NCI-H524 (cell line): ENCODE measurements around the gene REPIN1.
A peak's percentile ranks its signal among the peaks of the same experiment; 100 is the strongest.

Experiments used
- DNase-seq, 2 experiments: peaks; one replicate each; lab custom pipeline; 2025; lab: John Stamatoyannopoulos, UW

REPIN1 gene

GRCh38 chr7:150368096-150368883 lies at the start of gene REPIN1:
Gene REPIN1, plus strand, starts transcription at chr7:150368822. Its CDS starts 890 bp downstream, at chr7:150369712.
- DNase-seq: peak; percentile 80 to 88

DNA sequence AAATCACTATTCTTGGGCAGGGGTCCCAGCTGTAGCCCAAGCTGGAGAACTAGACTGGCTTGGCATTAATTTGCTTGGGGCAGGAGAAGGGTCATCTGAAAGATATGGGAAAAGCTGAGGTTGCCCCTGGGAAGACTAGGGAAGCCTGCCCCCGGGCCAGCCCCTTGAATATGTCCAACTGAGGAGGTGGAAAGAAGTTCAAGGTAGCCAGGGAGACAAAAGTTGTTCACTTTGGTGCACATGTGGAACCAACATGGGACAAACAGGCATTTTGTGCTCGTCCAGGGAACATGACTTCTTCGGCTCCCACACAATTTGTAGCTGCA lies 46.9 kb upstream of the REPIN1 start:
- DNase-seq: no peak

GRCh38 chr7:150322114-150322832 lies 46.3 kb upstream of the REPIN1 start:
- peak in 1 of 2 experiments; percentile 37 for DNase-seq

- peak; percentile 54 to 80 for DNase-seq
Measured at GRCh38 chr7:150322833-150323681, 45.6 kb upstream of the REPIN1 start, which contains the start of the genes ACTR3C and LRRC61. Gene ACTR3C, minus strand, starts transcription at chr7:150323545. Its CDS starts 28,249 bp downstream, at chr7:150295296. Gene LRRC61, plus strand, starts transcription at chr7:150323355. Its CDS starts 13,507 bp downstream, at chr7:150336862.

DNA sequence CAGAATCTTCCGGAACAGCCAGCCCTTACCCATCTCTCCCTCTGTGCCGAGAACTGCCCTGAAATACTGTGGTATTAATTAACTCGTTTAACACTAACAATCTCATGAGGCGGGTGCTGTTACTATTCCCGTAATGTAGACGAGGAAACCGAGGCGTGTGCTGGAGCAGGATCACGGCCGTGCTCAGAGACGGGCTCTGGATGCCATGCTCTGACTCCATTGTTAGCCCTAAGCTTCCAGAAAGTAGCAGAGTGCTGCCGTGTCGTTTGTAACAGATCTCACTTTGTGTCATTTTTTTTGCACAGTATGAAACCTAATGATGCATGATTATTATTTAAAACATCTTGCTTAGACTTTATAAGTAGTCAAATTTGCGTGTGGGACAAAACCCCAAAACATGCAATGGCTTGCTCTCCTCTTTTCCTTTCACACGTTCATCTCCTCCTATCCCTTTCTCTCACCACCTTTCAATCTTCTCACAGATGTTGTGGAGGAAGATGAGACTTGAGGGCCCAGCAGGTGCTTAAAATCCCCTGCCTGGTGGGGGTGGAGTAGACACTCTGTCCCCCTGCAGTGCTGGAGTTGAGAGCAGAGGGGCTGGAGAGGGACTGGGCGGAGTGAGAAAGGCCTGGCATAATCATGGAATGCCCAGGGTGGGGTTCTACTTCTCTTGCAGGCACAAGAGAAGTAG lies 44.8 kb upstream of the REPIN1 start:
- DNase-seq: peak in 1 of 2 experiments; percentile 49

GRCh38 chr7:150324373-150324961 lies 44.2 kb upstream of the REPIN1 start:
- DNase-seq: peak in 1 of 2 experiments; percentile 47

GRCh38 chr7:150325110-150325611 lies 43.5 kb upstream of the REPIN1 start:
- no peak for DNase-seq

DNA sequence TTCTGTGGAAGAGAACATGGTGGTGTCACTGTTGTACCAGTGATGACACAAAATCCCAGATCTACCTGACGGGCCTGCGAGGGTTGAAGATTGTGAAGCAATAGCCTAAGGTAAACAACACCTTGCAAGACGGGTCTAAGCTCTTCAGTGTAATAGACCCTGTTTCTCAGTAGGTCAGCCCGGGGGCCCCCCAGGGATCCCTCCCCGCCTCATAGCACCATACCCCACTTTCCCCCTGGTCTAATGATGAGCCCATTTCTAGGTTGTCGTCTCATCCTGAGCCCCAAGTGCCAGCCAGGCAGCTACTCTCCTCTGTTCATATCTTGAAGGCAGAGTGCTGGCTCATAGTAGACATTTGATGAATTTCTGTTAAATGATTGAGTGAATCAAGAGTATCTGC lies 42.7 kb upstream of the REPIN1 start:
- no peak for DNase-seq

- no peak for DNase-seq
Measured at GRCh38 chr7:150326657-150327268, 41.9 kb upstream of the REPIN1 start.

DNA sequence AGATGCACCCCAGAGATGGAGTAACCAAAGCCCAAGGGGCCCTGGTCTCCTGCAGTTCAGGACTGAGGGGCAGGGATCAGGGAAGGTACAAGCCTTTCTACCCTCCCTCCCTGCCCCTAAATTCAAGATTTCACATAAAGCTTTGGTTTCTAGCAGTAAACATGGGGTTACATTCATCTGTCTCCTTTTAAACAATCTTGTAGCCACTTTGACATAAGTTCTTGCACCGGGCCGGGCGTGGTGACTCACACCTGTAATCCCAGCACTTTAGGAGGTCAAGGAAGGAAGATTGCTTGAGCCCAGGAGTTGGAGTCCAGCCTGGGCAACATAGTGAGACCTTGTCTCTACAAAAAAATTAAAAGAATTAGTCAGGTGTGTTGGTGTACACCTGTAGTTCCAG lies 41.3 kb upstream of the REPIN1 start:
- DNase-seq: no peak

DNA sequence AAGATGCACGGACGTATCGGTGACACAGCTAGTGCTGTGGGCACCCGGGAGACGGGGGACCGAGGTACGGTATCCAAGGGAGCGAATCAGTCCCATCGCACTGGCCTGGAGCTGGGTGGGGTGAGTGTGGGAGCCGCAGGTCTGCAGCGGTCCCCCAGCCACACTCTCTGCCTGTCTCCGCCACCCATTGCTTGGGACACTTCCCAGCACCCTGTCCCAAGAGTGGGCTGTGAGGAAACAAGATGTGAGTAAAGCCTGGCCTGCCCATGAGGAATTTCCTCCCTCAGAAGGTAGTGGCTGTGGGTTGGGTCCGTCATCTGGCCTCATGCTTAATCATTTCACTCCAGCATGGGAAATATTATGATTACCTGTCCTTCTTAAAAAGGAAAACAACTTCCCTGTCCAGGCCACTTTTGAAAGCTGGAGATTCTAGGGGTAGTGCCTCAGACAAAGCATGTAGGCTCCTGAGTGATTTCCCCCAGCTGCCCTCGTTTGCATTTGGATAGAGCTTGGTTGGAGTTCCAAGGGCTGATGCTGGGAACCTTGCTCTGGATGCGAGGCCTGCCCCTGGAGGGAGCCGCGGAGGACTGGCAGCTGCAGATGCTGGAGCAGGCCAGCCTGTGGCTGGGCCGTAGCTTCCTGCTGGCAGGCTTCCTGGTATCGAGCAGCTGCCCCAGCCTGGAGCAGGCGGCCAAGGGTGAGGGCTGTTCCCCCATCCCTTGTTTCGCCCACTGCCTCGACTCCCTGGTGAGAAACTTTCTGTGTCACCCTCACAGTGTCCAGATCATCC lies 39.1 kb upstream of the REPIN1 start:
- DNase-seq: no peak

DNA sequence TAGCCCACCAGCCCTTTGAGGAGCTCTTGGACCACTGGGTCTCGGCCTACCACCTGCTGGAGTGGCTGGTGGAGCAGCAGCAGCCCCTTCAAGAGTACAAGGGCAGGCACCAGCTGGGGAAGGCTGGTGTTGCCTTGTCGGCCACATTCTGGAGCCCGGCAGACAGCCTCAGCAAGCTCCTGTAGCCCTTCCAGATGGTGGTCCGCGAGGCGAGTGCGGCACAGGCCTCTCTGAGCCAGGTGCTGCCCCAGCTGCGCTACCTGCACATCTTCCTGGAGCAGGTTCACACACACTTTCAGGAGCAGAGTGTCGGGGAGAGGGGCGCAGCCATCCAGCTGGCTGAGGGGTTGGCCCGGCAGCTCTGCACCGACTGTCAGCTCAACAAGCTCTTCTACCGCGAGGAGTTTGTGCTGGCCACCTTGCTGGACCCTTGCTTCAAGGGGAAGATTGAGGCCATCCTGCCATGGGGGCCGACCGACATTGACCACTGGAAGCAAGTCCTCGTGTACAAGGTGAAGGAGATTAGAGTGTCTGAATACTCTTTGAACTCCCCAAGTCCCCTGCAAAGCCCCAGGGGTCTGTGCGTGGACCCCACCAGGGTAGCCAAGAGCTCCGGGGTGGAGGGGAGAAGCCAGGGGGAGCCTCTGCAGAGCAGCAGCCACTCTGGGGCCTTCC lies 38.3 kb upstream of the REPIN1 start:
- DNase-seq: no peak

DNA sequence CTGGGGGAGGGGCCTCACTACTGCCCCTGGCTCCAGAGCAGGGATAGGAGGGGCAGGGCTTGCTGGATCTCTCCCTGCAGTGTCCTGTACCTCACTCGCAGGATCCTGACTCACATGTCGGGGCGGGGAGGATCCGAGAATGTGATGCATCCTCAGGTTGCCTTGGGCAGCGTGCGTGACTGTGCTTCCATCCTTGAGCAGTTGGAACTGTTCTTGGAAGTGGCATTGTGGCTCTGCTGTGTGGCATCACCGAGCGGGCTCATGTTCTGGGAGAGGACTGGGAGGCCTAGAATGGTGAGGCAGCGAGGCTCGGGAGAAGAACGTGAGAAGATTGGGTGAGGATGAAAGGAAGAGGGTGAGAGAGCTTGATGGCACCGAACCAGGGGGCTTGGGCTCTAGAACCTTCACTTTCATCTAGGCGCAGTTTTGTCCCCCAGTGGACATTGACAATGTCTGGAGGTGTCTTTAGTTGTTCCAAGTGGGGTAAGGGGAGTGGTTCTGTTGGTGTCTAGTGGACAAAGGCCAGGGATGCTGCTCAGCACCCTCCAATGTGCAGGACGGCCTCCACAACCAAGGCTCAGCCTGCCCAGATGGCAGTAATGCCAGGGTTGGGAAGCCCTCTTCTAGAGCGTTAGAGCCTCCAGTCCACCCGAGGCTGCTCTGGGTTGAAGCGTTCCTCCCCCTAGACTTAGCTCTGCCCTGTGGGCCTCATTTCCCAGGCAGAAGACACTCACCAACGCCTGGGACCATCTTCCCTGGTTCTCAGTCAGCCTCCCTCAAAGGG lies 35.6 kb upstream of the REPIN1 start:
- no peak for DNase-seq

GRCh38 chr7:150333659-150334058 lies 35.0 kb upstream of the REPIN1 start:
- no peak for DNase-seq

DNA sequence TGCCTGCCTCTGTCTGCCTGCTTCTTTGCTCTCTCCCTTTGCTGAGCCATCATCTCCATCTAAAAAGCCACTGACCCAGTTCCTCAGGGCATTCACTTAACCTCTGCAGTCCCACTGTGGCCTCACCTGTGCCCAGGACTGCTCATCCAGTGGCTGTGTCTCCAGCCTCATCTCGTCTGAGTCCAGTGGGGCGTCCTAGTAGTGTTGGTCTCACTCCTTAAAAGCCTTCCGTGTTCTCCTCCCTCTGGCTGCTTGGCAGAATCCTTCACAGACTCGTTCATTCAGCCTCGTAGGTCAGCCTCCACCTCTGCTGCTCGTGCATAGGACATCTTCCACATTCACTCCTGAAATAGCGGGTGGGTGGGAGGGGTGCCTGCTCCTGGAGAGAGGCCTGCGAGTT lies 34.5 kb upstream of the REPIN1 start:
- DNase-seq: no peak

DNA sequence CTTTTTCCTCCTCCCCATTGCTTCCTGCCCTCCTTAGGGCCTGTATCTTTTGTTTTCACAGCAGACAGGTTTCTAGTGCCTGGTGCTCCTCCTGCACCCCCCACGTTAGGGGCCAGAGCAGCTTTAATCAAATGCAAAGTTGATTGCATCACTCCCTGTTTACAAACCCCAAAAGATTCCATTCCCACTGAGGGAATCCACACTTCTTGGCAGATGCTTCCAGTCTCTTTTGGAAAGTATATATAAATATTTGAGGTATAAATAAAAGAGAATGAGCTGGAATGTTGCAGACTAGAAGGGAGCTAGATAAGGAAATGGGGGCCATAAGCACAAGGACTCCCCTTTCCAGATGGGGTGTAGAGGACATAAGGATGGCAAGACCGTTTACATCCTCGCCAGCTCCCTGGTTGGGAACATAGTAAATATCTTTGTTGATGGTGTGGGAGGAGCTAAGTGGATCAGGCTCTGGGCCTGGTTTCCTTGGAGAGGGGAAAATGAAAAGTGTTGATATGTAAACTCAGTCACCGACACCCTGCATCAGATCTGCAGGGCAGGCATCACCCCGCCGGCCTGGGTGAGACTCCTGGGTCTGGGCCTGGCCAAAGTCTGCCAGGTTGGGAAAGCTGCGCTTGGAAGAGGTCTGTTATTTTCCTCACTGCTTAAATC lies 33.4 kb upstream of the REPIN1 start:
- no peak for DNase-seq

DNA sequence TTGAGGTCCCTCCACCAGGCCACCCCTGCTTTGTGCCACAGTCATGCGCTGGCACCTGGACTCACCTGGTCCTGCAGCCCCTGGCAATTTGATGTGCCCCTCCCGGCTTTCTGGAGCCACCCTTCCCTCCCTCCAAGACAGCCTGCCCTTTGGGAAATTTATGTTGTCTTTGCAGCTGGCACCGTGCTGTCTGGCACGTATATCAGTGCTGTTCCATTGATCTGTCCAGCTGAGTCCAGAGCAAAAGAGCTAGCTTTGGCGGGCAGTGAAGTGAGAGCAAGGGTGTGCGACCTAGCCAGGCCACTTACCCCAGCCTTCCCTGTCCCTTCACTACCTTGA lies 32.9 kb upstream of the REPIN1 start:
- no peak for DNase-seq

- no peak for DNase-seq
Measured at GRCh38 chr7:150336746-150337145, 31.9 kb upstream of the REPIN1 start.
